ENCODE measurements around the gene CFD. TPM values are rescaled to one million over a fixed set of nuclear protein-coding genes. Genes with fewer than 3 reads are reported as not detected.
A peak's percentile ranks its signal among the peaks of the same experiment; 100 is the strongest.
"Not testable (repeated sequence)": the region's sequence is repeated elsewhere in the genome, so short reads cannot be mapped to it uniquely, and the experiment has no call there.

The CFD gene
- total RNA-seq, 1 donor from 2014 or later: 477 TPM

GRCh38 chr19:823565-824121 is 35.8 kb upstream of the CFD start:
- ATAC-seq (ENCODE audit: poor library complexity): no peak

GRCh38 chr19:824885-825284 is 34.6 kb upstream of the CFD start:
- no peak for DNase-seq
- intact Hi-C loops (cut with DNase I): no loop called here
- ATAC-seq (ENCODE audit: poor library complexity): no peak

More at GRCh38 chr19:823565-824121, 35.8 kb upstream of the CFD start:
- no peak for DNase-seq
- intact Hi-C loops (cut with DNase I): no loop called here

GRCh38 chr19:825897-826644 is 33.4 kb upstream of the CFD start:
- ATAC-seq (ENCODE audit: poor library complexity): no peak

DNA sequence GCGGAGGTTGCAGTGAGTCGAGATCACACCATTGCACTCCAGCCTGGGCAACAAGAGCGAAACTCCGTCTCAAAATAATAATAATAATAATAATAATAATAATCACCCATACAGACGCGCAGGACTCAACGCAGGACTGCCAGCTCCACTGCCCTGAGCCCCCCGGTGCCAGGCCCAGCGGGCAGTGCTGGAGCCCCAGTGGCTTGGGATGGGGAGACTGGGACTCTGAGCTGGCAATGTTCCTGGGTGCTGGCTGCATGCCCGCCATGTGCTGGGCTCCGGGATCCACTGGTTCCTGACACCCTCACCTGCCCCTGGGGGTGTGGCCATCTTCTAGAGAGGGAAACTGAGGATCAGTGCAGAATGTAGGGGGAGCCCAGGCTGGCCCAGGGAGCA is 32.2 kb upstream of the CFD start:
- intact Hi-C loops (cut with DNase I): no loop called here
- DNase-seq (no peak), ATAC-seq (ENCODE audit: poor library complexity) (no peak)

More at GRCh38 chr19:825897-826644, 33.4 kb upstream of the CFD start:
- intact Hi-C loops (cut with DNase I): no loop called here
- no peak for DNase-seq

DNA sequence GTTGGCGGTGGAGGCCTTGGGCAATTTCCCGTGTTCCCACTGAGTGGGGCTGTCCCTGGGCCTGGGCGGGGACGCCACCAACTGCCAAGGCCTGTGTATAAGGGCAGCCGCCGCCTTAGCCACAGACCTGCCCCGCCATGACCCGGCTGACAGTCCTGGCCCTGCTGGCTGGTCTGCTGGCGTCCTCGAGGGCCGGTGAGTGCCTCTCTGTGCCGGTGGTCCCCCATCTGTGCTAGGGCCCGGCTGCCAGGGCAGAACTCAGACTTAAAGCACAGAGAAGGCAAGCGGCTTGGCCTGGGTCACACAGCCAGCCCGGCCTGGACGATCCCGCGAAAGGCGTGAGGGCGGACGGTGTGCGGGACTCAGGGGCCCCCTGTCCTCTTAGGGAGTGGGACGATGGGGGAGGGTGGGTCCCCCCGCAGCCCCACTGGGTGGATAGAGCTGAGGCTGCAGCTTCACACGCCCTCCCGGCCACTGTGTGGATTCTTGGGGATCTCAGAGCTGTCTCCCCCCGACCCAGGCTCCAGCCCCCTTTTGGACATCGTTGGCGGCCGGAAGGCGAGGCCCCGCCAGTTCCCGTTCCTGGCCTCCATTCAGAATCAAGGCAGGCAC is 31.6 kb upstream of the CFD start, which contains the start of gene AZU1:
AZU1 (plus strand) TSS at position 128 of the 612 bp plus-strand sequence; CDS start at position 138, 10 bp downstream.
- DNase-seq (peak; percentile 64), ATAC-seq (ENCODE audit: poor library complexity) (peak; percentile 31)
- intact Hi-C loops (cut with DNase I): no loop called here

GRCh38 chr19:829129-829758 is 30.2 kb upstream of the CFD start:
- ATAC-seq (ENCODE audit: poor library complexity) (no peak), DNase-seq (no peak)
- intact Hi-C loops (cut with DNase I): no loop called here

GRCh38 chr19:831407-832369 is 27.8 kb upstream of the CFD start:
- ATAC-seq (ENCODE audit: poor library complexity): no peak

DNA sequence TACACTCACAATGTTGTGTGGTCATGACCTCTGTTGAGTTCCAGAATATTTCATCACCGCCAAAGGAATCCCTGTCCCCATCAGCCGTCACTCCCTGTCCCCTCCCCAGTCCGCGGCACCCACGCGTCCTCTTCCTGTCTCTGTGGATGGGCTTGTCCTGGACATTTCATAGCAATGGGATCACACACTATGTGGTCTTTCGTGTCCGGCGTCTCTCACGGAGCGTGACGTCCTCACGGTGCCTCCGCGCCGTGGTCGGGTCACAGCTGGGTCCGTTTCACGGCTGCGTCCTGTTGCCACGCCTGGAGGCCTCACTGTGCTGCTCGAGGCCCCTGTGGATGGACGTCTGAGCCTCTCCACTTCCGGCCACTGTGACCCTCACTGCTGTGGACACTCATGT is 25.2 kb upstream of the CFD start:
- intact Hi-C loops (cut with DNase I): no loop called here
- ATAC-seq (ENCODE audit: poor library complexity) (peak; percentile 36), DNase-seq (no peak)

More at GRCh38 chr19:831407-832369, 27.8 kb upstream of the CFD start:
- DNase-seq: no peak
- intact Hi-C loops (cut with DNase I): no loop called here

DNA sequence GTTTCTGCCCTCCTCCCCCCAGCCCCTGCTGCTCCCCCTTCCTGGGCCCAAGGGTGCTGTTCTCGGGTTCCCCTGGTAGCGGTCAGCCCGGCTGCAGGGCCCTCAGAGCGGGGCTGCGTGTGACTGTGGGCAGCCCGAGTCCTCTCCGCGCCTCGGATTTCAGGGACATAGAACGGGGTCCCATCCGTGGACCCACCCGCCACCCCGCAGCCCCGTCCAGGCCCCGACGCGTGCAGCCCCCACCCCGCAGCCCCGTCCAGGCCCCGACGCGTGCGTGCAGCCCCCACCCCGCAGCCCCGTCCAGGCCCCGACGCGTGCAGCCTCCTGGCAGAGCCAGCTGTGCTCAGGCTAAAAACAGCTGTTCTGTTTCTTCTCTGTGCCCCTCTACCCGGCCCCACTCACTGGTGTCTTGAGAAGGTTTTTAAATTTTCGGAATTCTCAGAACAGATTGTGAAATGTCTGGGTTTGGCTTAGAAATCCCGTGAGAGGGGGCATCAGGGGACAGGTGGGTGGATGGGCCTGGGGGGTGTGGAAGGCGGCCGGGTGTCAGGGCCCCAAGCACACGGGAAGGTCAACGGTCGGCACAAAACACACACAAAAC is 24.2 kb upstream of the CFD start:
- intact Hi-C loops (cut with DNase I): no loop called here
- ATAC-seq (ENCODE audit: poor library complexity): no peak
- DNase-seq: no peak

DNA sequence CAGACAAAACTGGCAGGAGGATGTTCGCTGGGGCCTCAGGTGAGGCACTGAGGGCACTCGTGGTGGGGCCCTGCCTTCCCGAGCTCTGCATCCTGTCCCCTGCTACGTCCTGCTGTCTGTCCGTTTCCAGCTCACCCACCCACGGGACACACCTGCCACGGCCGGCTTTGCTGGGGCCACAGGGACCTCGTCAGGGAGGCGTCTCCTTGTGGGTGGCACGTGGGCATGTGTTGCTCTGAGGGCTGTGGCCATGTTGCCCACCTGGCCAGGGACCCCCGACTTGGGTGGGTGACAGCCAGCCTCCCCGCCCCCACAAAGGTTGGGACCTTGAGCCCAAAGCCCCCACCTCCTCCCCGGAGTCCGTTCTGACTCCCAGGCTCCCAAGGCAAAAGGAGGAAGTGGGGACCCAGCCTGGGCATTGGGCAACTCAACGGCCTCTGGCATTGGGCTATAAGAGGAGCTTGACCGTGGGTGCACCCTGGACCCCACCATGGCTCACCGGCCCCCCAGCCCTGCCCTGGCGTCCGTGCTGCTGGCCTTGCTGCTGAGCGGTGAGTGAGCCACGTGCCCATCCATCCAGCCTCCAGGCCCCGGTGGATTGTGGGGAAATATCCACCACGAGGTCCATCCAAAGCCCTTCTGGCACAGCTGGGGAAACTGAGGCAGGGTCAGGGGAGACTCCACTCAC is 18.8 kb upstream of the CFD start, which contains the start of gene PRTN3:
PRTN3 (plus strand) TSS at position 481 of the 688 bp plus-strand sequence; CDS start at position 491, 10 bp downstream.
- DNase-seq (peak; percentile 56), ATAC-seq (ENCODE audit: poor library complexity) (no peak)
- intact Hi-C loops (cut with DNase I): no loop called here

- ATAC-seq (ENCODE audit: poor library complexity); intact Hi-C loops (cut with DNase I): not testable (repeated sequence)
Measured at GRCh38 chr19:842802-843179, 16.7 kb upstream of the CFD start.

GRCh38 chr19:843180-843835 is 16.2 kb upstream of the CFD start:
- DNase-seq (peak; percentile 61), ATAC-seq (ENCODE audit: poor library complexity) (peak; percentile 26)
- intact Hi-C loops (cut with DNase I): no loop called here

More at GRCh38 chr19:842802-843179, 16.7 kb upstream of the CFD start:
- DNase-seq: not testable (repeated sequence)

DNA sequence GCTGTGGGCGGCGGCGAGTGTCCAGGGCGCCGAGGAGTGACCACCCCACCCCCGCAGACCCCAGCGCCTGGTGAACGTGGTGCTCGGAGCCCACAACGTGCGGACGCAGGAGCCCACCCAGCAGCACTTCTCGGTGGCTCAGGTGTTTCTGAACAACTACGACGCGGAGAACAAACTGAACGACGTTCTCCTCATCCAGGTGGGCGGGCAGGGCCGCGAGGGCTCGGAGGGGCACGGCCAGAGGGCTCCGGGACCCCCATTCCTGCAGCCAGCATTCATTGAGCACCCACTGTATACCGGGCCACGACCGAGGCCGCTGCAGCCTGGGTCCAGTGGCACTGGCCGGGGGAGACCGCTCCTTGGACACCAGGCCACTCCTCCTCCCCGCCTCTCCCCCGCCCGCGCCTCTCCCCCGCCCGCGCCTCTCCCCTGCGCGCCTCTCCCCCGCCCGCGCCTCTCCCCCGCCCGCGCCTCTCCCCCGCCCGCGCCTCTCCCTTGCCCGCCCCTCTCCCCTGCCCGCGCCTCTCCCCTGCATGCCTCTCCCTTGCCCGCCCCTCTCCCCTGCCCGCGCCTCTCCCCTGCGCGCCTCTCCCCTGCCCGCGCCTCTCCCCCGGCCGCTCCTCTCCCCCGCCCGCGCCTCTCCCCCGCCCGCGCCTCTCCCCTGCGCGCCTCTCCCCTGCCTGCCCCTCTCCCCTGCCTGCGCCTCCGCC is 15.5 kb upstream of the CFD start:
- intact Hi-C loops (cut with DNase I): no loop called here
- DNase-seq (no peak), ATAC-seq (ENCODE audit: poor library complexity) (no peak)

GRCh38 chr19:844546-844971 is 14.9 kb upstream of the CFD start:
- intact Hi-C loops (cut with DNase I): no loop called here
- DNase-seq (no peak), ATAC-seq (ENCODE audit: poor library complexity) (no peak)

GRCh38 chr19:845707-846521 is 13.6 kb upstream of the CFD start:
- intact Hi-C loops (cut with DNase I): no loop called here
- no peak for ATAC-seq (ENCODE audit: poor library complexity)
- no peak for DNase-seq

Data from Right ventricle myocardium superior (tissue), 1 donor.